SU-DHL-6 (cell line): ENCODE data around the gene ACSM5.
"Not testable (repeated sequence)": the region's sequence is repeated elsewhere in the genome, so short reads cannot be mapped to it uniquely, and the experiment has no call there.

Experiments used
- EZH2phosphoT487 ChIP-seq: fragments of 200-600 bp; sonication (generic), shearing (Covaris generic); conservative IDR thresholded peaks from 2 replicates; pipeline ENCODE4 v1.6.1; 2018; ENCODE audit warnings: mild to moderate bottlenecking, antibody characterized with exemption, low read length, moderate library complexity, mixed read lengths
- TF ChIP-seq, protein P1 (sequence below): fragments of 200-600 bp; sonication (generic); IDR thresholded peaks from one replicate; pipeline ENCODE4 v1.5.1; 2017; ENCODE audit warnings: antibody characterized with exemption, mild to moderate bottlenecking, low read length, moderate library complexity; ENCODE audit not compliant: insufficient read depth, poor library complexity, severe bottlenecking

GRCh38 chr16:20459227-20459626 is 49.9 kb downstream of the ACSM5 start:
- TF ChIP-seq, protein P1, sequence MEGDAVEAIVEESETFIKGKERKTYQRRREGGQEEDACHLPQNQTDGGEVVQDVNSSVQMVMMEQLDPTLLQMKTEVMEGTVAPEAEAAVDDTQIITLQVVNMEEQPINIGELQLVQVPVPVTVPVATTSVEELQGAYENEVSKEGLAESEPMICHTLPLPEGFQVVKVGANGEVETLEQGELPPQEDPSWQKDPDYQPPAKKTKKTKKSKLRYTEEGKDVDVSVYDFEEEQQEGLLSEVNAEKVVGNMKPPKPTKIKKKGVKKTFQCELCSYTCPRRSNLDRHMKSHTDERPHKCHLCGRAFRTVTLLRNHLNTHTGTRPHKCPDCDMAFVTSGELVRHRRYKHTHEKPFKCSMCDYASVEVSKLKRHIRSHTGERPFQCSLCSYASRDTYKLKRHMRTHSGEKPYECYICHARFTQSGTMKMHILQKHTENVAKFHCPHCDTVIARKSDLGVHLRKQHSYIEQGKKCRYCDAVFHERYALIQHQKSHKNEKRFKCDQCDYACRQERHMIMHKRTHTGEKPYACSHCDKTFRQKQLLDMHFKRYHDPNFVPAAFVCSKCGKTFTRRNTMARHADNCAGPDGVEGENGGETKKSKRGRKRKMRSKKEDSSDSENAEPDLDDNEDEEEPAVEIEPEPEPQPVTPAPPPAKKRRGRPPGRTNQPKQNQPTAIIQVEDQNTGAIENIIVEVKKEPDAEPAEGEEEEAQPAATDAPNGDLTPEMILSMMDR: not testable (repeated sequence)
- not testable (repeated sequence) for TF ChIP-seq EZH2phosphoT487
